ENCODE results near the gene CNTNAP4.

Gene CNTNAP4

DNA sequence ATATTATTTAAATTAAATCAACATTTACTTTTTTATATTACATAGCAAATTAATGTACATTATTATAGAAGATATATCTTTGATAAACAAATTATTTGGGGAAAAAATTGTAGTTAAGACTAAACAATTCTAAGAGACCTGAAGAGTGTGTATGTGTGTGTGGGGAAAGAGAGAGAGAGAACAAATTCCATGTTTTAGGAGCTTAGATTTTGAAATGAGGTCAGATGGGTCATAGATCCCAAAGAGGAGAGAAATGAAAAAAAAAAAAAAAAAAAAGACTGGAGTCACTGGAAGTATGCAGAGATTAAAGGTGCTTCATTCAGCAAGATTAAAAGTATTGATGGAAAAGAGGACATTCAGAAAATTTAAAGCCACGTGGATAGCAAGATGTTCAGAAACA is 206.8 kb downstream of the CNTNAP4 start:
- DNase-seq (ENCODE audit: insufficient read length, low spot score) (no peak), FAIRE-seq (no peak)

DNA sequence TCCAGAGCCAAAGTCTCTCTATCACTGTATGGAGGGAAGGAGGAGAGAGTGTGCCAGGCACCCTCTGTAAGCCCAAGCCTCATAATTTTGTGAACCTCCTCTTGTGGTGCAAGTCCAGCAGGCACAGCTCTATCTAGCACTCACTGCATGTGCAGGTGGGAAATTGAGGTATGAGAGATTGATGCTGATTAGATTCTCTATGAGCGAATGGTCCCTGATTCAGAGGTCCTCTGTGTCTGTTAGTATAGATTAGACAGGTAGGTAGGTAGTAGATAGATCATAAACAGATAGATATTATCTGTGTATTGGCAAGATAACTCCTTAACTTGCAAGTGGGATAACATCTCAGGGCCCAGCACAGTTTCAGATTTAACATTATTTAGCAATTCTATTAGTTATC is 209.5 kb downstream of the CNTNAP4 start:
- FAIRE-seq (no peak), DNase-seq (ENCODE audit: insufficient read length, low spot score) (no peak)

DNA sequence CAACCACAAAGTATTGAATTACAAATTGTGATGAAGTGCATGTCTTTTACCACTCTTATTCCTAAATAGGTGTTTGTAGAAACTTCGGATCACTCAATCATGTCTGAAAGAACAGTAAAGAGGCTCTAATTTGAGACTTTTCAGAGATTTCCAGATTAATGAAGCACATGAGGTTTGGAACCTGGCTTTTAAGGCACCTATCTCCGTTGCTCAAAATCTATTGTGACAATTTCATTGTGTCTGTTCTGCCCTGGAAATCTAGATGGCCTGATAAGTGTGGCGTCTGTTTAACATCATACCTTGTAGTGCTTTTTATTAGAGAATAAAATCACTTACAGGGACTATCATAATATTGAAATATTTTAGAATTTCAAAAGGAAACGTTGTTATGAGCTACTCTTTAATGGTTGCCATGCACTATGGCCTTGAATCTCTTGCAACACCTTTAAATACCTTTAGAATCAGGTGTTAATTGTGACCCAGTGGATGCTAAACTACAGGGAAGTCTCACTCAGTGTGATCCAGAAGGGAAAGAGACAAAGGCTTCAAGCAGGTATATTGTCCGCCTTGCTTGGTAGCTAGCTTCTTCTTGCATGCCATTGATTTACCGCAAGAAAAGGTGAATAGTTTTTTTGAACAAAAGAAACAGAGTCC is 210.3 kb downstream of the CNTNAP4 start:
- no peak for DNase-seq (ENCODE audit: insufficient read length, low spot score)
- FAIRE-seq: no peak

- FAIRE-seq: no peak
- no peak for DNase-seq (ENCODE audit: insufficient read length, low spot score)
These were observed 210.8 kb downstream of the CNTNAP4 start for GRCh38 chr16:76488065-76488417.

DNA sequence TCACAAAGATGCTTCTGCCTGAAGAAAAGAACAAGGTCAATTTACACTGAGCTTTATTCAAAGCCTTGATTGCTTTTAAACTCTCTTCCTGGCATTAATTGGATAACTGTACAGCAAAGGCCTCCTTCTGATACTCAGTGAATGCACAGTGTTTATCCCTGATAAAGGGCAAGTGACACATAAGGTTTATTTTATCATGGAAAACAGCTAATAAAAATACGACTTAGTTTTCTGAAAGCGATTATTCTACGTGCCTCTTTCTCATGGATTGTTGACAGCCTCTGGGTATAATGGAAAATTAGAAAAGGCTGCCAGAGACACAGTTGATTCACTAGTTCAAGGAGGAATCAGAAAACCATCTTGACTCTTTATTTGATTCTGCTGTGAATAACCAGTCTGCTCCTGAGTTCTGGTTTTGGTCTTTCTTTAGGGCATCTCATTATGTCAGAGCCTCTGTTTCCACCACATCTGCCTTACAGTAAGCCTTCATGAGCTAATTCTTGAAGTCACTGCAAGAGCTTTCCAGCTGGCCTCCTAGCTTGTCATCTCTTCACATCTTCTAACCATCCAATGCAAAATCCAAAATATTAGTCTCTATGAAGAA is 212.9 kb downstream of the CNTNAP4 start:
- DNase-seq (ENCODE audit: insufficient read length, low spot score): no peak
- no peak for FAIRE-seq

DNA sequence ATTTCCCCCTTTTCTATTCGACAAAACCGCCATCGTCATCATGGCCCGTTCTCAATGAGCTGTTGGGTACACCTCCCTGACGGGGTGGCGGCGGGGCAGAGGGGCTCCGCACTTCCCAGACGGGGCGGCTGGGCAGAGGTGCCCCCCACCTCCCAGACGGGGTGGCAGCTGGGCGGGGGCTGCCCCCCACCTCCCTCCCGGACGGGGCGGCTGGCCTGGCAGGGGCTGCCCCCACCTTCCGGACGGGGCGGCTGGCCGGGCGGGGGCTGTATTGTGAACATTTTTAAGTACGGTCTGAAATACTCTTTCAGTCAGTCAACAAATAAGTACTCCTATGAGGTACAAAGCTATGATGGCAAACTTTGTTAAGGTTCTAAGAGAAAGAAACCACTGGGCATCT is 222.8 kb downstream of the CNTNAP4 start:
- DNase-seq (ENCODE audit: insufficient read length, low spot score) (no peak), FAIRE-seq (no peak)

GRCh38 chr16:76502063-76502462 is 224.9 kb downstream of the CNTNAP4 start:
- FAIRE-seq (no peak), DNase-seq (ENCODE audit: insufficient read length, low spot score) (no peak)

DNA sequence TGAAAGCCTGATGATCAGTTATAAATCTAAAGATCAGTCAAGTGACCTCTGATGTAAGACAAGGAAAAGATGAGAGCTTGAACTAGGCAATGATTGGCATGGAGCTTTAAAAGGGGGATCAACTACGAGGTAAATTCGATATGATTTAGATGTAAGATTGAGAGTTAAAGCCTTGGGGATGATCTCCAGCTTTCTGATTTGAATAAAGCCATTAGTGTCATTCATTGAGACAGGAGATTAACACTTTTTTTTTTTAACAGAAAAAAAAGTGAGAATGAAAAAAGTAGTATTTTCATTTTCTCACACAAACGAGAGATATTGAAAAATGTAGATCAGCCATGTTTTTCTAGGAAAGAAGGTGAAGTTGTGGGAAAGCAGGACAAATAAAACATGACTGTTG is 225.4 kb downstream of the CNTNAP4 start:
- FAIRE-seq (no peak), DNase-seq (ENCODE audit: insufficient read length, low spot score) (no peak)

DNA sequence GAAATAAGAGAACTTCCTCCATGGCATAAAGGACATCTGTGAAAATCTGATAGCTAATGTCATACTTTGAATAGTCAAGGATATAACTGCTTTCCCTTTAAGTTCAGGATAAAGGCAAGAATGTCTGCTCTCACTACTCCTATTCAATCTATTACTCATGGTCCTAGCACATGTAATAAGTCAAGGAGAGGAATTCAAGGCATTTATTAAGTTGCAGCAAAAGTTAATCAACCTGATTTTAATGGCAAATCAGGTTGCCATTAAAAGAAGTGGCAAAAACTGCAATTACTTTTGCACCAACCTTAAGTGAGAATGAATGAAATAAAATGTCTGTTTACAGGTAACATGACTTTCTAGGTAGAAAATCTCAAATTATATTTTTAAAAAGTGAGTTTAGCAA is 225.9 kb downstream of the CNTNAP4 start:
- DNase-seq (ENCODE audit: insufficient read length, low spot score) (no peak), FAIRE-seq (no peak)

- DNase-seq (ENCODE audit: insufficient read length, low spot score) (no peak), FAIRE-seq (no peak)
These were observed 234.0 kb downstream of the CNTNAP4 start for GRCh38 chr16:76511203-76511602.

DNA sequence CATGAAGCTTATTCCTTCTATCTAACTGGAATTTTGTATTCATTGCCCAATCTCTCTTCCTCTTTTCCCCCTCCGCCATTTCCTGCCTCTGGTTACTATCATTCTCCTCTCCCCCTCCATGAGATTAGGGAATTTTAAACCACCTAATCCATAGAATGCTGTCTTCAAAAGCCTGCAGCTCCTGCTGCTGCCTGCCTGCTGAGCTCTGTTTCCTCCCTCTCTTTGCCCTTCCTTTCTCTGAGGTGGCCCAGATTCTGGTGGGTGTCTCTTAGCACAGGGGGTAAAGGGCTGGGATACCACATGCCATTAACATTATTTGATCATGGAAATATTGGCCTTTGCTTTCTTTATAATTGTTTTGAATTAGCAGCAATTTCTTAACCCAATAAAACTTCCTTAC is 241.6 kb downstream of the CNTNAP4 start:
- FAIRE-seq: no peak

GRCh38 chr16:76524356-76524755 is 247.2 kb downstream of the CNTNAP4 start:
- no peak for DNase-seq (ENCODE audit: insufficient read length, low spot score)
- no peak for FAIRE-seq

More for the DNA sequence above, 241.6 kb downstream of the CNTNAP4 start:
- no peak for DNase-seq (ENCODE audit: insufficient read length, low spot score)

DNA sequence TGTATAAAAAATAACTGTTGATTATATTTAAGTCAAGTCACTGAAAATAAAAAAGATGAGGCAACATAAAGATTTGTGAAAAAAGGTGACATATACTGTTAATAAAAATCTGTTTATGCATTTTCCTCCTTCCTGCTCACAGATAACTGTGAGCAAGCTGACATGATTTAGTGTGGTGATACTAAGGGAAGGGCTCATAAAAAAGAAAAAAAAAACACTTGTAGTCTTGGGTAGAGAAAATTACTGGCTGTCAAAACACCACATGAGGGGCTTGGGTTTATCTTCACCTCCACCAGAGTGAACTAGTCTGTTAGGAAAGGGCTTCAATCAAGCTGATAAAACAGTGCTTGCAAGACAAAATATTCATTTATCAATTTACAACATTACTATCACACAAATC is 247.6 kb downstream of the CNTNAP4 start:
- DNase-seq (ENCODE audit: insufficient read length, low spot score) (no peak), FAIRE-seq (no peak)

- DNase-seq (ENCODE audit: insufficient read length, low spot score) (no peak), FAIRE-seq (no peak)
These were observed 250.0 kb downstream of the CNTNAP4 start for GRCh38 chr16:76527244-76527643.

GRCh38 chr16:76529120-76529519 is 251.9 kb downstream of the CNTNAP4 start:
- FAIRE-seq (no peak), DNase-seq (ENCODE audit: insufficient read length, low spot score) (no peak)

GRCh38 chr16:76531236-76531635 is 254.0 kb downstream of the CNTNAP4 start:
- DNase-seq (ENCODE audit: insufficient read length, low spot score) (no peak), FAIRE-seq (no peak)

- DNase-seq (ENCODE audit: insufficient read length, low spot score) (no peak), FAIRE-seq (no peak)
These were observed 255.2 kb downstream of the CNTNAP4 start for GRCh38 chr16:76532188-76532973.

DNA sequence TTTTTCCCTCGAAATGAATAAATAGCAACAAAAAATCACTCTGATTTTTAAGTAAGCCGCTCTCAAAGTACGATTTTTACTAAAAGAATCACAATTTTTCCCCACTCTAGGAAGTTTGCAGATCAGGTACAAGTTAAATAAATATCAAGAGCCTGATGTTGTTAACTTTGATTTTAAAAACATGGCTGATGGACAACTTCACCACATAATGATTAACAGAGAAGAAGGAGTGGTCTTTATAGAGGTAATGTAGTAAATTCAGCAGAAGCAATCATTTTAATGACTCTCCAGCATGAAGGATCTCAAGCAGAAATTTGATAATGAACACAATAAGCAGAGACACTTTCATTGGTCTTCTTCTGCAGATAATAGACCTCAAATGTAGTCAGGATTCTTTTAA is 262.4 kb downstream of the CNTNAP4 start:
- no peak for FAIRE-seq

GRCh38 chr16:76541070-76541469 is 263.9 kb downstream of the CNTNAP4 start:
- no peak for FAIRE-seq

More for the DNA sequence above, 262.4 kb downstream of the CNTNAP4 start:
- DNase-seq (ENCODE audit: insufficient read length, low spot score): no peak

DNA sequence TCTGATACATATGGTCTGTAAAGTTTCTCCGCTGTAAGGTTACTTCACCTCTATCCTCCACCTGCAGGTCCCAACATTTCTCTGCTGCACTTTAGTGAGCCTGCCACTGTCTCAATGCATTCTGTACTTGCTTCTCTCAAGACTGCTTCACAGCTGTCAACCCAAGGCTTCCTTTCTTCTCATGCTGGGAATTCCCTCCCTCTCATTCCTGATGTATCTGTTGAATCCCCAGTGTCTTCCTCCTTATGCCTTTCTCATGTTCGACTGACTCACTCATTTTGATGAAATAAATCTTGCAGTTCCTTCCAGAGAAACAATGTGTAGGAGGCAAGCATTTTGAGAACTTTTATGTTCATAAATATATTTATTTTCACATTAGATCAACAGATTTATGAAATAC is 288.3 kb downstream of the CNTNAP4 start:
- DNase-seq (ENCODE audit: insufficient read length, low spot score): no peak
- FAIRE-seq: no peak

More at GRCh38 chr16:76541070-76541469, 263.9 kb downstream of the CNTNAP4 start:
- no peak for DNase-seq (ENCODE audit: insufficient read length, low spot score)

GRCh38 chr16:76571755-76572154 is 294.6 kb downstream of the CNTNAP4 start:
- FAIRE-seq: no peak
- no peak for DNase-seq (ENCODE audit: insufficient read length, low spot score)

DNA sequence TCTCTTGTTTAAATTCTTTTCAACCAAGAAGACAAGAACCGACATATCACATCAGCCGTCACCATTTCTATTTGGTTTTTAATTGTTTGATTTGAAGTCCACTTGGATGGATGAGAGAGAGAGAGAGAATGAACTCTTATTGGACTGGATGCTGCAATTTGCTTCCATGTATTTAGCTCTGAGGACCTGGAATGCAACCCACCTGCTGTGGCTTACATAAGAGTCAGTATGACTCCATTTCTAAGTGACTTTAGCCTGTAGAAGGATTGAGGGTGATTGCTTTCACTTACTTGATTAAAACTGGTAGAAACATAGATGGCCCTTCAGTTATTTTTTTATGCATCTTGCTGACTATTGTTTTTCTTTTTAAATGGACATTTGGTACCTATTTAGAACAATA is 296.1 kb downstream of the CNTNAP4 start:
- FAIRE-seq (no peak), DNase-seq (ENCODE audit: insufficient read length, low spot score) (no peak)

All from HTR-8/SVneo (cell line).